ENCODE data around the gene PHLDA1.
"Not testable (repeated sequence)": the region's sequence is repeated elsewhere in the genome, so short reads cannot be mapped to it uniquely, and the experiment has no call there.

PHLDA1 gene

DNA sequence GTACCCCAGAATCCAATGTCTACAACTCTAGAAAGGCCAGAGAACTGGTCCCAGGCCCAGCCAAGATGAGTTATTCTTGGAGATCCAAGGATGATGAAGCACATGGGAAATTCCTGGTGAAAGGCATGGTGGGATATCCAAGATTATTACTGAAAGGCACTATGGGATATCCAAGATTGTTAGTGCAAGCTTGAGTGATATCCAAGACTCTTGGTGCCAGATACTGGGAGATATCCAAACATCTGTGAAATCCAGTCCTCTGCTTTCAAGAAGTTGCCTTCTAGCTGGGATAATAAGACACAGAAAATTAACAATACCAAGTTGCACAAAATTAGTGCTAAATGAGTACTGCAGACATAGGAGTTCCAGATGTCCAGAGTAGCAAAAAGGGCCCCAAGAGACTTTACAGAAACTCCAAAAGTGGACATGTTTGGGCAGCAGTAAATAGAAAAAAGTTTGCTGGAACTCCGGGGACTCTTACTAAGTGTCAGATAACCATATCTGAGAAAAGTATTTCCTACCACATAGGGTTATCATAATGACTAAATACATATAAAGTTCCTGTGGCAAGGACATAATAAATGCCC, 34.6 kb downstream of the PHLDA1 start:
- no peak for DNase-seq (ENCODE audit: extremely low read depth, low read depth)
- no peak for TF ChIP-seq CTCF (IDR thresholded peaks at IDR 0.05; ENCODE audit: low read depth, low read length)

- no peak for DNase-seq (ENCODE audit: extremely low read depth, low read depth)
- no peak for TF ChIP-seq CTCF (IDR thresholded peaks at IDR 0.05; ENCODE audit: low read depth, low read length)
These were observed 35.9 kb downstream of the PHLDA1 start for GRCh38 chr12:75995691-75996090.

DNA sequence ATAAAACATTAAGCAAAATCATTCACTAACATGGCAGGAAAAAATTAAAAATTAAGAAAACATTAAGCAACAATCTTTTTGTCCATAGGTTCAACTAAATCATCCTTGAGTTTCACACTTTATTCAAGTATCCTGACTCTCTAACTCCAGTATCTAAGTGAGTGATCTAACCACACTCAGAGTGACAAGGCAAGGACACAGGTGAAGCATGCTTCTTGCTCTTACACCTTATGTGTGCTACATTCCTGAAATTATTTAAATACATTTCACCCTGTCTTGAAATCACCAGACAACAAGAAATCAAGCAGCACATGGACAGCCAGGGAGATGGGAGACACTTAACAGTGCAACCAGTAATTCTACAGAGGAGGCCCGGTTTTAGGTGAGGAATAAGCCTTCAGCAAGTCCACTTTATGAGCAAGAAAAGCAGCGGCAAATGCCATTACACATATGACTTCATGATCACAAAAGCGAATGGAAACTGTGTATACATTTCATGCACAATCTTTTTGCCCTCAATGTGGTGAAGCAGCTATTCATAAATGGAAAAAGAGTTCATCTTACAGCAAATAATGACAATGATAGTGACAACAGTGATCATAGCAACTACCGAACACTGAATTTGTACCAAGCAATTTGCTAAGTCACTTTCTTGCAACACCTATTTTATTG, 37.4 kb downstream of the PHLDA1 start:
- no peak for DNase-seq (ENCODE audit: extremely low read depth, low read depth)

DNA sequence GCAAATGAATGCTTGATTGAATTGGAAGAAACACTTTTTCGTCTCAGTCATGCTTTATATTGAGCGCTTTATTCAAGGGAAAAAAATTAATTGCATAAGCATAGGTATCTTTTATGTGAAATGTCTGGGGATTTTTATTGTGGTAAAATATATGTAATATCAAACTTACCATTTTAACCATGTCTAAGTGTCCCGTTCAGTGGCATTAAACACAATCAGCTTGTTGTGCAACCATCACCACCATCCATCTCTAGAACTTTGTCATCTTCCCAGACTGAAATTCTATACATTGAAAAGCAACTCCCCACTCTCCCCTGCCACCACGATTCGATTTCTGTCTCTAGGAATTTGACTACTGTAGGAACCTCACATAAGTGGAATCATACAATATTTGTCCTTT, 39.8 kb downstream of the PHLDA1 start:
- no peak for DNase-seq (ENCODE audit: extremely low read depth, low read depth)
- TF ChIP-seq CTCF (IDR thresholded peaks at IDR 0.05; ENCODE audit: low read depth, low read length): no peak

More for the DNA sequence above, 37.4 kb downstream of the PHLDA1 start:
- no peak for TF ChIP-seq CTCF (IDR thresholded peaks at IDR 0.05; ENCODE audit: low read depth, low read length)

DNA sequence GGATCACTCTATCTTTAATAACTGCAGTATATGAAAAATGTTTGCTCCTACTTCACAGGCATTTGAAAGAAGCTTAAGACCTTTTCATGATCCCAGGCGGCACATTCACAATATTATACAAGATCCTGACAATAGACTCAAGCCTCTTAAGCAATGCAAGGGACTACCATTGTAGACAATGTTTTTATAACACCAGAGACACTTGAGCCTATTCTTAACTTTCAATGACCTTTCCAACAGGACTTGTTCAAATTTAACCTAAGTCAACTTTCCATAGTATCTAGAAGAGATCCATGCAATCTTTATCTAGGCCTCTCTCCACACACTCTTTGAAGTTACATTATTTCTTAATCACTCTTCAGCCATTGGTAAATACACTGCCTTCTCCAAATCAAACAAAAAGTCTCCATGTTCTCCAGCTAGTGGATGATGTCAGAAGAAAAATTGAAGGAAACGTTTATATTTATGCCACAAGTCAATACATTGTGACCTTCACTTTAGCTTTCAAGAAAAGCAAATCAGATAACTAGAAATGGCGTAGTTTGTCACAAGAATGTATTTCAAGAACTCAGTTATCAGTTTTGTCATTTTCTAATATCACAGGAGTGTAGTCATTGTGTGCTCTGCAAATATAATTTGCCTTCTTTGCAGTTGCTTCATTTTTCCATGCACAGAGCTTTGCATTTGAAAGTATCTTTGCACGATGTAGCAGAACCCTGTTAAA, 41.2 kb downstream of the PHLDA1 start:
- no peak for TF ChIP-seq CTCF (IDR thresholded peaks at IDR 0.05; ENCODE audit: low read depth, low read length)

DNA sequence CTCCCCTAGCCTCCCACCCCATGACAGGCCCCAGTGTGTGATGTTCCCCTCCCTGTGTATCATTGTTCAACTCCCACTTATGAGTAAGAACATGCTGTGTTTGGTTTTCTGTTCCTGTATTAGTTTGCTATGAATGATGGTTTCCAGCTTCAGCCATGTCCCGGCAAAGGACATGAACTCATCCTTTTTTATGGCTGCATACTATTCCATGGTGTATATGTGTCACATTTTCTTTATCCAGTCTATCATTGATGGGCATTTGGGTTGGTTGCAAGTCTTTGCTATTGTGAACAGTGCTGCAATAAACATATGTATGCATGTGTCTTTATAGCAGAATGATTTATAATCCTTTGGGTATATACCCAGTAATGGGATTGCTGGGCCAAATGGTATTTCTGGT, 43.9 kb downstream of the PHLDA1 start:
- not testable (repeated sequence) for DNase-seq (ENCODE audit: extremely low read depth, low read depth)

More for the DNA sequence above, 41.2 kb downstream of the PHLDA1 start:
- DNase-seq (ENCODE audit: extremely low read depth, low read depth): no peak

GRCh38 chr12:75986001-75986746, 45.4 kb downstream of the PHLDA1 start:
- DNase-seq (ENCODE audit: extremely low read depth, low read depth): no peak

More at GRCh38 chr12:75986001-75986746, 45.4 kb downstream of the PHLDA1 start:
- no peak for TF ChIP-seq CTCF (IDR thresholded peaks at IDR 0.05; ENCODE audit: low read depth, low read length)

Data from AG09319 (cell line).